Measurements from ENCODE around the gene CIRBP.

DNA sequence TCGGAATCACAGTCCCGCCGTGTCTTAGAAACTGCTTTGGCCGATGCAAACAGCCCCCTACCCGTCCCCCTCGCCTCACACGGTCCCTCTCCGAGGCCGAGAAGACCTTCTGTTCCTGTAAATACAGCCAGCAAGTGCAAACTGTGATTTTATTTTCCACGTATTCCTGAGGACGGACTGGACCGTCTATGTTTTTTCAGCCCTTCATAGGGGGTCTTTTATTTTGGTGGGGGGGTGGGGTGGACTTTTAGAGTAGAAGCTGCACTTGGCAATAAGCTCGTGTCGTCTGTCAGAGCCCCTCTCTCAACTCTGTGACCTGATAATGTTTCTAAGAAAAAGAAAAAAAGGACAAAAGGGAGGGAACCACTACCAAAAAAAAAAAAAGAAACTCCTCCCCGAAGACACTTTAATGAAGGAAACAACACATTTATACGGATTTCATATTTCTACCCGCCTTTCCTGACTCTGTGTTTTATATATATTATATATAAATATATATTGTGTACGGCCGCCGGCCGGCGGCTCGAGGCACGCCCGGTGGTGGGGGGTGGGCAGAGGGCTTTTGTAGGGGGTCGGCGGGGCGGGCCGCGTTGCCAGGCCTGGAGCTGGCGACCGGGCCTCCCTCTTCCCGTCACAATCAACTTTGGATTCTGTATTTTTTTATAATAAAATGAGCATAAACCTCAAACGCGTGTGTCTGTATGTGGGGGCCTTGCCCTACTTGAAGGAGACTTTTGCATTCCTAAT lies 31.8 kb downstream of the CIRBP start:
- TF ChIP-seq, protein P1, sequence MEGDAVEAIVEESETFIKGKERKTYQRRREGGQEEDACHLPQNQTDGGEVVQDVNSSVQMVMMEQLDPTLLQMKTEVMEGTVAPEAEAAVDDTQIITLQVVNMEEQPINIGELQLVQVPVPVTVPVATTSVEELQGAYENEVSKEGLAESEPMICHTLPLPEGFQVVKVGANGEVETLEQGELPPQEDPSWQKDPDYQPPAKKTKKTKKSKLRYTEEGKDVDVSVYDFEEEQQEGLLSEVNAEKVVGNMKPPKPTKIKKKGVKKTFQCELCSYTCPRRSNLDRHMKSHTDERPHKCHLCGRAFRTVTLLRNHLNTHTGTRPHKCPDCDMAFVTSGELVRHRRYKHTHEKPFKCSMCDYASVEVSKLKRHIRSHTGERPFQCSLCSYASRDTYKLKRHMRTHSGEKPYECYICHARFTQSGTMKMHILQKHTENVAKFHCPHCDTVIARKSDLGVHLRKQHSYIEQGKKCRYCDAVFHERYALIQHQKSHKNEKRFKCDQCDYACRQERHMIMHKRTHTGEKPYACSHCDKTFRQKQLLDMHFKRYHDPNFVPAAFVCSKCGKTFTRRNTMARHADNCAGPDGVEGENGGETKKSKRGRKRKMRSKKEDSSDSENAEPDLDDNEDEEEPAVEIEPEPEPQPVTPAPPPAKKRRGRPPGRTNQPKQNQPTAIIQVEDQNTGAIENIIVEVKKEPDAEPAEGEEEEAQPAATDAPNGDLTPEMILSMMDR (IDR thresholded peaks at IDR 0.05; ENCODE audit: insufficient read depth, low read depth, low read length) = no peak
- no peak for TF ChIP-seq EZH2 (IDR thresholded peaks at IDR 0.05; ENCODE audit: insufficient read depth, low read length)

Measured in astrocyte (in vitro differentiated cells and primary cell).